Fibroblast of mammary gland (primary cell): ENCODE data around the gene DHX8.

ENCODE experiments used
- DNase-seq: peaks from one replicate; pipeline ENCODE4 v3.0.0-alpha.2; 2010; ENCODE audit warnings: low read depth
- H3K4me3 ChIP-seq: 2 replicates; pipeline ENCODE4 v1.5.1; 2011; ENCODE audit warnings: low read depth, mild to moderate bottlenecking, low read length, moderate library complexity; ENCODE audit not compliant: control insufficient read depth
- TF ChIP-seq, protein P1 (sequence below): conservative IDR thresholded peaks from 2 replicates; pipeline ENCODE4 v1.5.1; 2011; ENCODE audit warnings: low read depth, low read length, inconsistent platforms; ENCODE audit not compliant: control insufficient read depth, insufficient read depth

Gene DHX8

DNA sequence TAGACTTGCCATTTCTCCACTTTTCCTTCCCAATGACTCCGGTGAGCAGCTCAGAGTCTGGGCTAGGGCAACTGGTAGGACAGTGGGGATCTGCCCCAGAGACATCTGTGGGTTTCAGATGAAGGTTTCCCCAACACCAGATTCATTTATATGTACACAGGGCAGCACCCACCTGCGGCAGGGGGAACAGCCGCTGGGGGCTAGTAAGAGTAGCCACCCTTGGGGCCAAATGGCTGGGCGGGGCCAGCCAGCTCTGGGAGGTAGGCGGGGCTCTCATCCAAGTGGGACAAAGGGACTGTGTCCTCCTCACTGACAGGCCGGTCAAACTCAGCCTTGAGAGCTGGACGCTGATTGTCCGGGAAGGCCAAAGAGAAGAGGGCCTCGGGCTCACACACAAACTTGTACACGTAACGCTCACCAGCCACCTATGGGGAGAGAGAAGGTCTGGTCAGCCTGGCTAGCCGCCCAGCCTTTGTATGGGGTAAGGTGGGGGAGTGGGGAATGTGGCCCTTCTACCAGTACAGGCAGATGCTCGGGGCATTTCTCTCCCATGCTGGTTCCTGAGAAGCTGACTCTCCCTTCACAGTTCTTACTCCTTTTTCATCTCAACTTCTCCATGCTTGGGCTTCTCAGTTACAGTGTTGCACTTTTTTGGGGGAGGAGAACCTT, 44.7 kb downstream of the DHX8 start:
- DNase-seq = no peak
- no peak overlapping the region for H3K4me3 ChIP-seq
- TF ChIP-seq, protein P1, sequence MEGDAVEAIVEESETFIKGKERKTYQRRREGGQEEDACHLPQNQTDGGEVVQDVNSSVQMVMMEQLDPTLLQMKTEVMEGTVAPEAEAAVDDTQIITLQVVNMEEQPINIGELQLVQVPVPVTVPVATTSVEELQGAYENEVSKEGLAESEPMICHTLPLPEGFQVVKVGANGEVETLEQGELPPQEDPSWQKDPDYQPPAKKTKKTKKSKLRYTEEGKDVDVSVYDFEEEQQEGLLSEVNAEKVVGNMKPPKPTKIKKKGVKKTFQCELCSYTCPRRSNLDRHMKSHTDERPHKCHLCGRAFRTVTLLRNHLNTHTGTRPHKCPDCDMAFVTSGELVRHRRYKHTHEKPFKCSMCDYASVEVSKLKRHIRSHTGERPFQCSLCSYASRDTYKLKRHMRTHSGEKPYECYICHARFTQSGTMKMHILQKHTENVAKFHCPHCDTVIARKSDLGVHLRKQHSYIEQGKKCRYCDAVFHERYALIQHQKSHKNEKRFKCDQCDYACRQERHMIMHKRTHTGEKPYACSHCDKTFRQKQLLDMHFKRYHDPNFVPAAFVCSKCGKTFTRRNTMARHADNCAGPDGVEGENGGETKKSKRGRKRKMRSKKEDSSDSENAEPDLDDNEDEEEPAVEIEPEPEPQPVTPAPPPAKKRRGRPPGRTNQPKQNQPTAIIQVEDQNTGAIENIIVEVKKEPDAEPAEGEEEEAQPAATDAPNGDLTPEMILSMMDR = no peak

DNA sequence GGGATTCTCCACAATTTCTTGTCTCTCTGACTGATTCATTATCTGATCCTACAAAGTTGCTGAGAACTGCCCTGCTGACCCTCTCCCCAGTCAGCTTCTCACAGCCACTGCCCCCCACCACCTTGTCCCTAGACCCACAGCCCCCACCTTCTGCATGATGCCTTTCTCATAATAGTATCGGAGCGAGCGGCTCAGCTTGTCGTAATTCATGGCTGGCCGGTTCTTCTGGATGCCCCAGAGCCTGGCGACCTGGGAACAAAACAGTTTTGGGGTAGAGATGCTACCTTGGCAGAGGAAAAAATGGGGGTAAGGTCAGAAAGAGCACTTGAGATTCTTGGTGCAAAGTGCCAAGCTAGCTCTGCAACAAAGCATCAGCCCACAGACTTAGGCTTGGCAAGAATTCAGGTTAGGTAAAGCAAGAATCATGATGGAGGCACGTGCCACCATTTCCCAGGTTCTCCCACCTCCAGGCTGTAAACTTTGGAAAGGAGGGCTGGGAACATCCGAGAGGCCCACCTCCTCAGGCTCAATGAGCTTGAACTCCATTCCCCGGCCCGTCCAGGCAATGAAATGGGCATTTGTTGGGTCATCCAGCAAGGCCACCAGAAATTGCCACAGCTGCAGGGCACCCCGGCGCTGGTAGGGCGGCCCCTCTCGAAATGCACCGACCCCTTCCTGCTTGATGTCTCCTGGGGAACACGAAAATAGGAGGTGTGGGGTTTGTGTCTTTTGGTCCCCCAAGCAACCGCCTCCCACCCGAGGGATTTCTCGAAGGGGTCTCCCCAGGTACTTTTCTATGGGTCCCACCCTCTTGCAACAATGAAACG, 45.4 kb downstream of the DHX8 start:
- DNase-seq = no peak
- no peak overlapping the region for H3K4me3 ChIP-seq
- TF ChIP-seq, protein P1 = no peak

DNA sequence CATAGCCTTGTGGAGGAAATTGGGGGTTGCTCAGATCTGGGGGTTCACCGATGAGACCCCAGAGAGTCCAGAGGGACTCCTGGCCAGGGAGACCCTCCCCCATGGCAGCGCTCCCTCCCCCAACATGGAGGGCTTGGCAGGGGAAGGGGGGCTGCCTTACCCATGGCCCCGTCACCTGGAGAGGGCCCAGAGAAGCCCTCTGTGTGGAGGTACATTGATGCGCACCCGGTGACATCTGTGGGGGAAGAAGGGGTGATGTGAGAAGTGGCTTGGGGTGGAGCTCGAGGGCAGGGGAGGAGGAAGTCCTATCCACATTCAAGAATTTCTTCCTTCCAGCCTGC, 46.1 kb downstream of the DHX8 start:
- TF ChIP-seq, protein P1 = no peak
- H3K4me3 ChIP-seq = peak overlapping the region; percentile 21
- DNase-seq = no peak

DNA sequence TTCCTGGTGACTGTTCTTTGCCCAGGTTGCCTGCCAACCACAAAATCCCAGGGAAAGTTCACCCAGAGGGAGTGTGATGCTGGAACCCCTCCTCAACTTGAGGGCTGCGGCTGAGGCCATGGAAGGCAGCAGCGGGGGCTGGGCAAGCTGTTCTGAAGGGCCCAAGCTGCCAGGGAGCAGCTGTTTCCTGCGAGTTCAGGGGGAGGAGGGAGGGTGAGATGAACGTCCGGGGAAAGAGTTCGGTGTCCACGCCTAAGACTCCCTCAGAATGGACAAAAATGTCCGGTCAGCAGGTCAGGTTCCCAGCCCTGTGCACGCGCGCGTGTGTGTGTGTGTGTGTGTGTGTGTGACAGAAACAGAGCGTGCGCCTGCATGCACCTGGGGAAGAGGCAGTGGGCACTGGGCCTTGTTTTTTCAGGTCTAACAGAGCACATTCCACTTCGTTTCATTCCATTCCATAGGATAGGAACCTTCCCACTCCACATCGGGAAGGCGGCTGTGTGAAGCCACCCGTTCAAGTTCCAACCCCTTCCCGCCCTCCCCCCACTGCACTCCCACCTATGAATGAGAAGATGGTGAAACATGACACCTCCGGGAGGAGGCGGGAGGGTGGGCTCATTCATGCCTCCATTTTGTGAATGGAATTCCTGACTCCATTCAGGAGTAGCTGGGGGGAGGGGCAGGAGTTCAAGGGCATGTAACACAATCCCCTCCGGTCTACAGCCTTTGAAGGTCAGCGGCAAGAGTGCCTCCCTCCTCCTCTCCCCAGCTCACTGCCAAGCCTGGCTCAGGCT, 46.7 kb downstream of the DHX8 start:
- peak overlapping the region; percentile 21 for H3K4me3 ChIP-seq
- DNase-seq = peak; percentile 89
- TF ChIP-seq, protein P1 = no peak

DNA sequence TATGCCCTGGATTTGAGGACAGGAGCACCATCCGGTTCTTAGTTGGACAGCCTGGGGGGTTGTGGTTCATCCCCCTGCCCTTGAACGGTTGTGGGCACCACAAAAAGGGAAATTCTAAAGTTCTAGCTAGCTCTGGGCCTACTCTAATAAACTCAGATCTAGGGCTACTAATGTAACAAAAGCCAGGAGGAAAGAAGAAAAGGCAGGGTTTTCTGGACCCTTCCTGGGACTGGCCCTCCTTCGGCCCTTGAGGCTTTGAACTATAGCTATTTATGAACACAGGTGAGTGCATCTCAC, 47.3 kb downstream of the DHX8 start:
- TF ChIP-seq, protein P1 = no peak
- DNase-seq = no peak
- H3K4me3 ChIP-seq = no peak overlapping the region

DNA sequence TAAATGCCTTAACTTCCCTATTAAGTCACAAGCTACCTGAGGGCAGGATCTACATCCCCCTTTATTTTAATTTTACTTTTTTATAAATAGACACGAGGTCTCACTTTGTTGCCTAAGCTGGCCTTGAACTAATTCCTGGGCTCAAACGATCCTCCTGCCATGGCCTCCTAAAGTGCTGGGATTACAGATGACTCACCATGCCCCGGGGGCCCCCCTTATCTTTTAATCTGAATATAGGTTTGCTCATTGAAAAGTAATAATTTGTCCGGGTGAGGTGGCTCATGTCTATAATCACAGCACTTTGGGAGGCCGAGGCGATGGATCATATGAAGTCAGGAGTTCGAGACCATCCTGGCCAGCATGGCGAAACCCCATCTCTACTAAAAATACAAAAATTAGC, 48.2 kb downstream of the DHX8 start:
- no peak overlapping the region for H3K4me3 ChIP-seq
- TF ChIP-seq, protein P1 = no peak
- no peak for DNase-seq
